Activated CD4-positive, alpha-beta T cell treated with anti-CD3 and anti-CD28 coated beads, Interleukin-2, amount 50 U/mL, for 24 hours (primary cell): ENCODE data around the gene ALOXE3.
"Not testable (repeated sequence)": the region's sequence is repeated elsewhere in the genome, so short reads cannot be mapped to it uniquely, and the experiment has no call there.

Experiments used
- DNase-seq, 2 donors: peaks; one replicate each; pipeline ENCODE4 v3.0.0-alpha.2; 2020; ENCODE audit warnings: low read depth in 1 of 2, low spot score in 1 of 2

The ALOXE3 gene

DNA sequence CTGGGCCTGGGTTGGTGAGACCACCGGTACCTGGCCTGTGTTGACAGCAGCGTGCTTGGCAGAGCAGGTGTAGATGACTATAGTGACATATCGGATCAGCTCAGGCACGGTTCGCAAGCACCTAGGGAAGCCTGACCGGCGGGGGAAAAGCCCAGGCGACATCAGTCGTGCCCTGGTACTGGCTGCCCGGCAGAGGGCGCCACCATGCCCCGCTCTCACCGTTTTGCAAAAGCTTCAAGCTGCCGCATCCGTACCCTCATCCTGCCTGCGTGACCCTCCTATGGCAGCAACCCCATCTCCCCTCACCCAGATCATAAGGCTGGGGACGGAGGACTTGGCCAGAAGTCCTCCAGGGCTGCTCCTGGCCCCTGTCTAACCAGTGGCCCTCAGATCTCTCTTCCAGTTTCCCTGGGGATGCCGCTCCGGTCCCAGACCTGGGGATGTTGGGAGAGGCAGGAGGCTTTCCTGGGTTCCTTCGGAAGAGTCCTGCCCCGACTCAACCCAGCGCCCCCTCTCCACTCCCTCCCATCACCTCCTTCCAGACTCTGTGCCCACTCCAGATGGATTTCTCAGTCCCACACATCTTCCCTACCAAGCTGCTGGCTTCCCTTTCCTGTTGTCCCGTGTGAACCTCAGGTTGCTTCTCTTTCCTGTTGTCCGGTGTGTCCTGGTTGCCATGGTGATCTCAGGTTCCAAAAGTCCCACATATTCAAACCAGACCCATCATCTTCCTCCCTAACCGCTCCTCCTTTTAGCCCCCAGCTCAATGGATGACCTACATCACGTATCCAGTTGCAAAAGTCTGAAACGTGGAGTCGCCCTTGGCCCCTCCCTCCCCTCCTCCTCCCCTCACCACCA is 44.5 kb downstream of the ALOXE3 start:
- DNase-seq, result peak; percentile 77 to 82

GRCh38 chr17:8072729-8073461 is 45.4 kb downstream of the ALOXE3 start:
- DNase-seq, result peak in 1 of 2 donors; percentile 8

GRCh38 chr17:8072341-8072728 is 46.0 kb downstream of the ALOXE3 start:
- no peak for DNase-seq

DNA sequence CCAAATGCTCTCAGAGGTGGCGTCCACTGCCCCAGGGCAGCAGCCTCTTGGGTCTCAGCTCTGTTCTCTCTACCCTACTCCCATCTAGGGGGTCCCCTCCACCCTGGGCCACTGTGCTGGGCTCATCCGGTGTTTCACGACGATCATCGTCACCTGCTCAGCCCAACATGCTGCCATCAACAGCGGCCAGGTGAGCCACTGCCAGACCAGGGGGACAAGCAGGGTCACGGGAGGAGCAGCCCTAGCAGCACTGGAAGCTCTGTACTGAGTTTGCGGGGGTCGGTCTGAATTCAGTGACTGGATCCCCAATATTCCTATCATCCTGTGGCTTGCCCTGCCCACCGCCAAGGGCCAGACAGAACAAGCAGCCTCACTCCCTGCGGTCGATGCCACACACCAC is 46.8 kb downstream of the ALOXE3 start:
- DNase-seq, result no peak

GRCh38 chr17:8069587-8069860 is 48.8 kb downstream of the ALOXE3 start:
- no peak for DNase-seq

- no peak for DNase-seq
These were observed 49.4 kb downstream of the ALOXE3 start for GRCh38 chr17:8068736-8069586.

DNA sequence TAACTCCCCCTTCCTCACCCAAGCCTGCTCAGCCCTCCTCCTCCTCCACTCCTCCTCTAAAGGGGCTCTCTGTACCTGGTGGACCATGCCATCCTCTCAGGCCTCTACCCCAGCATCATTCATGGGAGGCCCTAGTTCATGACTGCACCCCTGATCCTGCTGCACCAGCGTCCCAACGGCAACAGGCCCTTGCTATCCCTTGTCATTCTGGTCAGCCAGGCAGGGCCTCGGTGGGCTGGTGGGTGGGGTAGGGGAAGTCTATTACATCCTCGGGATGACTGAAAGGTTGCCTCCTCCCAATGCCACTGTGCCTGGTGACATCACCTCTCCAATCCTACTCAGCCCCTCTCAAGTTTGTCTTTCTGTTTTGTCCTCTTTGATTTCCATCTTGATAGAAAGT is 50.5 kb downstream of the ALOXE3 start:
- DNase-seq, result no peak

DNA sequence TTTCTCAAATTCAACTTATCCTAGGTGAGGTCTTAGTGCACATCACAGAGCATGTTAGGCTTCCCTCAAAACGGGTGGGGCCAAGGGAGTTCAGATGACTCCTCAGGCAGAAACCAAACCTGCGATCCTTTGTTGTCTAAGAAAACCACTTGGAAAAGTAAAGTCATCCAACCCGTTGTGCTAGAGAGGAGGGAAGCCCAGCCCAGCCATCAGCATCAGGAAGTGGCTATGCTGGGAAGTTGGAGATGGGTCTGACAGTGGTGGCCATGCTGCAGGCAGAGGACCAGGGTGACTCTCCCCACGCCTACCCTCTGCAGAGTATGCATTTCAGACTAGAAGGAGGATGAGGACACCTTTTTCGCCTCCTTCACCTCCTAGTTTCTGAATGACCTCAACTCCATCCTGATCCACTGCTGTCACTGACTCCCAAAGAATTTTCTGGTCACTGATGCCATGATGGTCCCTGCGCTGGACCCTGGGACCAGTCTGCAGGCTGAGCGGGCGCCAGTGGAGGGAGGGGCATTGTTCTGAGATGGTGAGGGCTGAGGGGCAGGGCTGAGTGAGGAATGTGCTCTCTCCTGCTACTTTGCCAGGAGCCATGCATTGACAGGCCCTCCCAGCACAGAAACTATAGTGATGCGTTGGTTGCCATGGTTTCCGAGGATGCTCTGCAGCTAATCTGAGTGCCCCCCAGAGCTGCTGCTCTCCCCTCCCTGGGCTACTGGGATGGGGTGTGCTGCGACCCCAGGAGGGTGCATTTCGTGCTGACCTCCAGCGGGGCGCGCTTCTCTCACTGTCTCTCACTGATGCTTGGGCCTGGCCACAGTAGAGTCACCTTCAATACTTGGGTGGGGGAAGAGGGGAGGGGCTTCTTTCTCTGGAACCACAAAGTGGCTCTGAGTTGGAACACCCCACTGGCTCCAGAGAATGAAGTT is 51.2 kb downstream of the ALOXE3 start:
- no peak for DNase-seq

DNA sequence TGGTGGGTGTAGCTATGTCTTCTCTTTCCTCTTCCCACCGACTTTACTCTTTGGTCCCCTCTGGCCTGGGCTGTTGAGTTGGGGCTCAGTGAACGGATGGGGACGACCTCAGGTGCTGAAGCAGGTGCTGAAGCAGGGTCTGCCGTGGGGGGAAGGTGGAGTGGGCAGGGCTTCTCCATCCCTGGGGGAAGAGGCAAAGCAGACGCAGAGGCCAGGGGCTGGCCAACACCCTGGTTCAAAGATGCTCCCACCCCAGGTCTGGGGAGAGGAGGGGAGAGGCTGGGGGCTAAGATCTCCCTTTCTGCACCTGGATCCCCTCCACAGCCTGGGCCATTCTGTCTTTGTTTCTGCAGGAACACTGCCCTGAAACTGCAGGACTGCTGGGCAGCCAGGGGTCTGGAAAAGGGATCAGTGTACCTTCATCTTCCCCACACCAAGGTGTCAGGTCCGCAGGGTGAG is 53.7 kb downstream of the ALOXE3 start:
- DNase-seq, result no peak

DNA sequence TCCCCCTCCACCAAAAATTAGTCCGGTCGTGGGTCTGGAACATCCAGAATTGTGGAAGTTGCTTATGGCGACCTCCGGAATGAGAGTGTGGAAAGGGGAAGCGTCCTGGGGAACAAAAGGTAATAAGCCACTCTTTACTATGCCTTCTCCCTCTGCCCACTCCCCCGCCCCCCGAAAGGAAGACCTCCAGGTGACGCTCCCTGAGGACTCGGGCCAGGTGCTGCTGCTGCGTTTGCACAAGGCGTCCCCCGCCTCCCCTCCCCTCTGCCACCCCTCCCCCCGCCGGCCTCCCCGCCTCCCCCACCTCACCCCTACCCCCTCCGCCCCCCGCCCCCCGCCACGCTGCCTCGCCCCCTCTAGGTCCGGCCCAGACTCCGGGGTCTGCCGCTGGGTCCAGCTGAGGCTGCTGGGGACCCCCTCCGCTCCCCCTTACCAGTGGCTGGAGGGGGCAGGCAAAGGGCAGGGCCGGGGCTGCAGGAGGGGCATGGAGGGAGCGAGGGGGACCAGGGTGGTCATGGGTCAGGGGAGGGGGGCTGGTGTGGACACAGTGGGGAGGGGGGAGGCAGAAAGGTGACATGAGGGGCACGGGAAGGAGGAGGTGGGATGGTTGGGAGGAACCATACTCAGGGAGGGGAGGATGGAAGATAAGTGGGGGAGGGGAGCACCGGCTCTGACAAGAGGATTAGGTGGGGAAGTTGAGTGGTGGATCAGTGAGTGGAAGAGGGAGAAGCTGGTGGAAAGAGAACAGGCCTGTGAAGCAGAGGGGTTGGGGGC is 54.4 kb downstream of the ALOXE3 start:
- no peak for DNase-seq

DNA sequence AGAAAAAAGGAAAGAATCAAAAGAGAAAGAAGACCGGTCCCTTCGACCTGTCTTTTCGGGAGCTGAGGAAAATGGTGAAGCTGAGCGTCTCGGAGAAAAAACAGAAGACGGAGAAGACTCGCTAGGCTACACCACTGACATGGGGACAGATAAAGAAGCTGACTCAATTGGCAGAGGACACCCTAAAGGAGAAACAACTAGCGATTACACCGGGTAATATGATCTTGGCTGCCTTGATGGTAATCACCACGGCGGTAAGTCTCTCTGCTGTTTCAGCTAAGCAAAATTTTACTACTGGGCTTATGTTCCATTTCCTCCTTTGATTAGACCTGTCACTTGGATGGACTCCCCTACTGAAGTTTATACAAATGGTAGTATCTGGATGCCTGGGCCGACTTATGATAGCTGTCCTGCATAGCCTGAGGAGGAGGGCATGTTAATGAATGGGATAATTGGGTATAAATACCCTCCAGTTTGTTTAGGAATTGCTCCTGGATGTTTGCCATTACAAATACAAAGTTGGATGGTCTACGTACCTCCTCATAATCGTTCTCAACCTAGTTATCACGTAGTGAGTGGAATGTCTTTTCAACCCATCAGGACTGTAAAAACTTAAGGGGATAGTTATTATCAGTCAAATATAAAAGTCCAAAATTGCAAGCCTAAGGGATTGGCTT is 55.4 kb downstream of the ALOXE3 start:
- no peak for DNase-seq

DNA sequence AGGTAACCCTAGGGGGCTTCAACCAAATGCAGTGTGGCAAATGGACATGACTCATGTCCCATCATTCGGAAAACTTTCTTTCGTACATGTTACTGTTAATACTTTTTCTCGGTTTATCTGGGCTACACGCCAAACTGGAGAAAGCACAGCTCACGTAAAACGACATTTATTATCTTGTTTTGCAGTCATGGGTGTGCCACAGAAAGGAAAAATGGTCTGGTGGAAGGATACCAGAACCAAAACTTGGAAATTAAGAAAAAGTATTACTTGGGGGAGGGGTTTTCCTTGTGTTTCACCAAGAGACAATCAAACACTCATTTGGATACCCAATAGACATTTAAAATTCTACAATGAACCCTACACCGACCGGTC is 55.9 kb downstream of the ALOXE3 start:
- DNase-seq, result no peak

- not testable (repeated sequence) for DNase-seq
These were observed 56.5 kb downstream of the ALOXE3 start for GRCh38 chr17:8061851-8062250.

- peak in 1 of 2 donors; percentile 71 for DNase-seq
These were observed 58.0 kb downstream of the ALOXE3 start for GRCh38 chr17:8060274-8060673.

DNA sequence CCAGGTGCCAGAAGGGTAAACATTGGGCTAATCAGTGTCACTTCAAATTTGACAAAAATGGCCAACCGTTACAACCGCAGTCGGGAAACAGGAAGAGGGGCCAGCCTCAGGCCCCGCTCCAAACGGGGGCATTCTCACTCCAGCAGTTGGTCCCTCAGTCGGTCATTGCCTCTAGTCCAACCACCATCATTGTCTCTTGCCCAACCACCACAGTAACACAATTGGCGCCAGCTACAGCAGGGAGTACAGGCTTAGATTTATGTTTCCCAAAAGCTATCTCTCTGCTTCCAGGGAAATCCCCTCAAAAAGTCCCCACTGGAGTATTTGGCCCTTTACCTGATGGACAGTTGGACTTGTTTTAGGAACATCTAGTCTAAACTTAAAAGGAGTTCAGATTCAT is 59.2 kb downstream of the ALOXE3 start:
- DNase-seq, result no peak

GRCh38 chr17:8057691-8058114 is 60.6 kb downstream of the ALOXE3 start:
- peak in 1 of 2 donors; percentile 50 for DNase-seq

DNA sequence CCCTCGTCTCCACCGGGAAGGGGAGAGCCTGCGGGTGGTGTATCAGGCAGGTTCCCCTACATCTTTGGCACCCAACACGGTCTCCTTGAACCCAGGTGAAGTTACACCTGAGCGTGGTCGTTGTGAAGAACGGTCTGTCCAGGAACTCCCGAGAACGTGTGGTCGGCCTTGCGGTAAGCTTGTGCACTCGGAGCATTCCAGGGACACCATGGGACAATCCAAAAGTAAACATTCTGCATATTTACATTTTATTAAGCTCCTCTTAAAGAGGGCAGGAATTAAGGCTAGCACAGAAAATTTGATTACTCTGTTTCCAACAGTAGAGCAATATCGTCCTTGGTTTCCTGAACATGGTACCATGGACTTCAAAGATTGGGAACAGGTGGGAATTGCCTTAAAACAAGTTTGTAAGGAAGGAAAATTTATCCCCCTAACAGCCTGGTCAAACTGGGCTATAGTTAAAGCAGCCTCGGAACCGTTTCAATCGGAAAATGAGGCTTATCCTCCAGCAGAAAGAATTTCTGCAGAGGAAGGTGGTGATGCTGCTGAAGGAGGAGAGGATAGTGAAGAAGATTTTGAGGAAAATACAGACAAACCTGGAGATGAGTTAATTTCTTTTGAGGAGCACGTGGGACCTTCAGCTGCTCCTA is 61.2 kb downstream of the ALOXE3 start:
- no peak for DNase-seq

- DNase-seq, result no peak
These were observed 61.9 kb downstream of the ALOXE3 start for GRCh38 chr17:8056232-8056975.
